Activated B cell treated with CpG ODN at 0.5 μM for 24 hours (primary cell): ENCODE results near the gene SPESP1. TPM values are rescaled to one million over a fixed set of nuclear protein-coding genes. Genes with fewer than 3 reads are reported as not detected.

Experiments used
- ATAC-seq: fragments of 200-7000 bp; cut with Tn5 transposase; one replicate; pipeline ENCODE4 v1.10.0; 2021; ENCODE audit warnings: low read depth, mild to moderate bottlenecking, moderate library complexity
- CTCF ChIA-PET: fragments of 350-600 bp; sonication (Branson Sonifier 250); formaldehyde crosslinking; loops from one replicate; lab custom pipeline; 2021; ENCODE audit warnings: antibody characterized with exemption; lab: Charles Lee
- POLR2A ChIA-PET: fragments of 350-600 bp; sonication (Branson Sonifier 250); formaldehyde crosslinking; loops from one replicate; lab custom pipeline; 2021; ENCODE audit warnings: antibody characterized with exemption; lab: Charles Lee
- DNase-seq: peaks from one replicate; pipeline ENCODE4 v3.0.0; 2022
- H3K27ac Mint-ChIP-seq: one replicate; pipeline ENCODE4 v1.8.0; 2020; ENCODE audit warnings: mixed read lengths
- H3K27me3 Mint-ChIP-seq: one replicate; pipeline ENCODE4 v1.8.0; 2021; ENCODE audit warnings: mixed read lengths
- H3K36me3 Mint-ChIP-seq: one replicate; pipeline ENCODE4 v1.8.0; 2021; ENCODE audit warnings: low read depth, mixed read lengths
- H3K4me1 Mint-ChIP-seq: one replicate; pipeline ENCODE4 v1.8.0; 2021; ENCODE audit warnings: mixed read lengths
- H3K4me3 Mint-ChIP-seq: one replicate; pipeline ENCODE4 v1.8.0; 2020; ENCODE audit warnings: mild to moderate bottlenecking, mixed read lengths
- H3K9me3 Mint-ChIP-seq: one replicate; pipeline ENCODE4 v1.8.0; 2020; ENCODE audit warnings: mixed read lengths
- intact Hi-C: fragments of 100-400 bp; cut with micrococcal nuclease; formaldehyde crosslinking; loops from one replicate; pipeline ENCODE4 v1.15.1; 2024
- total RNA-seq: library from RNA; stranded (reverse); gene quantifications from 2 replicates; pipeline ENCODE4 v1.2.3, GENCODE V29; 2022
- TF ChIP-seq, protein P1 (sequence below): fragments of 200-600 bp; IDR thresholded peaks from one replicate; pipeline ENCODE4 v1.8.0; 2022; ENCODE audit warnings: antibody characterized with exemption, mild to moderate bottlenecking

SPESP1 gene
- total RNA-seq, 1 donor from 2014 or later = 0.78 TPM

DNA sequence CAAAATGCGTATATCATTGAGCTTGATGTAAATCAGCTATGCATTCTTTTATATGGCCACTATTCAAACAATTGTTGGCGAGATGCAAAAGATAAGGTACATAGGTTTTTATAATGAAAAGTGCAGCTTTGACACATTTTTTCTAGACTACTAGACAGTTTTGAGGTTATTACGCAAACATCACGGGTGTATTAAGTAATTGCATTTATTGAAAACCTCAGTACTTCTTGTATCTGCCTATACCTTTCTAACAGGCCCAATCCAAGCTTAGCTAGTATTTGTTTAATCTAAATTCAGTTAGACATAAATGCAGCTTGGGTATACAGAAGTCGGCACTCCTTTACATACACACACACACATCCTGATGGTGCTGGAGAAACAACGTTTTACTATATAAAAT, 2.7 kb downstream of the SPESP1 start:
- H3K4me1 Mint-ChIP-seq = no peaks in the 10 kb centered on the region
- ChIA-PET POLR2A (no interaction called here), CTCF (interaction anchor here (1.0 kb wide), 1 partner anchor 9 kb away, joined by 3 read pairs; no protein-coding TSS in a partner anchor)
- H3K36me3 Mint-ChIP-seq = no peaks in the 10 kb centered on the region
- TF ChIP-seq, protein P1, sequence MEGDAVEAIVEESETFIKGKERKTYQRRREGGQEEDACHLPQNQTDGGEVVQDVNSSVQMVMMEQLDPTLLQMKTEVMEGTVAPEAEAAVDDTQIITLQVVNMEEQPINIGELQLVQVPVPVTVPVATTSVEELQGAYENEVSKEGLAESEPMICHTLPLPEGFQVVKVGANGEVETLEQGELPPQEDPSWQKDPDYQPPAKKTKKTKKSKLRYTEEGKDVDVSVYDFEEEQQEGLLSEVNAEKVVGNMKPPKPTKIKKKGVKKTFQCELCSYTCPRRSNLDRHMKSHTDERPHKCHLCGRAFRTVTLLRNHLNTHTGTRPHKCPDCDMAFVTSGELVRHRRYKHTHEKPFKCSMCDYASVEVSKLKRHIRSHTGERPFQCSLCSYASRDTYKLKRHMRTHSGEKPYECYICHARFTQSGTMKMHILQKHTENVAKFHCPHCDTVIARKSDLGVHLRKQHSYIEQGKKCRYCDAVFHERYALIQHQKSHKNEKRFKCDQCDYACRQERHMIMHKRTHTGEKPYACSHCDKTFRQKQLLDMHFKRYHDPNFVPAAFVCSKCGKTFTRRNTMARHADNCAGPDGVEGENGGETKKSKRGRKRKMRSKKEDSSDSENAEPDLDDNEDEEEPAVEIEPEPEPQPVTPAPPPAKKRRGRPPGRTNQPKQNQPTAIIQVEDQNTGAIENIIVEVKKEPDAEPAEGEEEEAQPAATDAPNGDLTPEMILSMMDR = no peak
- ATAC-seq = no peak
- H3K4me3 Mint-ChIP-seq = no peak overlapping the region
- no peak overlapping the region for H3K27ac Mint-ChIP-seq
- no peak for DNase-seq
- intact Hi-C loops = no loop called here
- H3K27me3 Mint-ChIP-seq = no peaks in the 10 kb centered on the region
- H3K9me3 Mint-ChIP-seq = no peaks in the 10 kb centered on the region

DNA sequence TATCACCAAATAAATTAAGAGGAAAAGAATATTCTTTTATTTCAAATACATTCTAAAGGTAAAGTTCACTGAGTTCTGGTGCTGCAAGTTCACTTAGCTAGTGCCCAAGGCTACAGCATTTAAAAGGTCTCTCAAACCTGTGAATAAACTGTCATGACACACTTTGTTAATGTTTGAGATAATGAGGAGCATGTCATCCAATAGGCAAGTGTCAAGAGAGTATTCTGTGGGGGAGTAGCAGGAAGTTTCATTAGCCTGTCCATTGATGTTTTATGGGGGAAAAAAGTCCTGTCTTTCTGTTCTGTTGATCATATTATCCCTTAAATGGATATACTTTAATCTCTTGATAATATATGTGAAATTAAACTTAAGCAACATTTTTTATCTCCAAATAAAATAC, 4.0 kb downstream of the SPESP1 start:
- peaks cover 5% of the 10 kb centered on the region for H3K27me3 Mint-ChIP-seq
- TF ChIP-seq, protein P1 = no peak
- intact Hi-C loops = no loop called here
- no peaks in the 10 kb centered on the region for H3K4me1 Mint-ChIP-seq
- no peaks in the 10 kb centered on the region for H3K9me3 Mint-ChIP-seq
- no peak for DNase-seq
- ATAC-seq = no peak
- CTCF ChIA-PET = no interaction called here
- no peak overlapping the region for H3K27ac Mint-ChIP-seq
- H3K36me3 Mint-ChIP-seq = no peaks in the 10 kb centered on the region
- POLR2A ChIA-PET = no interaction called here
- H3K4me3 Mint-ChIP-seq = no peak overlapping the region

DNA sequence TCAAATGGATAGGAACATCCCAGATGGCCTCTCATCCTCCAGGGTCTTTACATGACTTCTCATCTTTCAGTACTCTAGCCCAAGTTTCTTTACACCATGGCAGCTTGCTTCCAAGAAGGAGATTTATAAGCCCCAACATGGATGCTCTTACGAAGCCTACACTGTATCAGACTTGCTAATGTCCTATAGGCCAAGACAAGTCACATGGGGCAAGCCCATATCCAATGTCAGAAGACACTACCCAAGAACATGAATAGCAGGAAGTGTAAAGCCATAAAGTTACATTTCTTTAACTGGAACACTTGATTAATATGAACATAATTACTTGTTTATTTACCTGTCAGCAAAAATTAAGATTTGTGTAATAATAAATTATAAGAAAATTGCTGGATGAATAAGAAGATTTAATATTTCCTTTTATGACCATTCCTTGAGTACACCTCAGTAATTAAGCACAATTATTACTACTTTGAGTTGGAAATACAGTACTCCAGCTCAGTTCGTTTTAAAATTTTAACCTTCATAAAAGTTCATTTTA, 5.1 kb downstream of the SPESP1 start:
- Mint-ChIP-seq H3K27me3 (peaks cover 5% of the 10 kb centered on the region), H3K9me3 (no peaks in the 10 kb centered on the region), H3K36me3 (no peaks in the 10 kb centered on the region), H3K4me1 (no peaks in the 10 kb centered on the region), H3K4me3 (no peak overlapping the region), H3K27ac (no peak overlapping the region)
- intact Hi-C loops = no loop called here
- ChIA-PET CTCF (no interaction called here), POLR2A (no interaction called here)
- TF ChIP-seq, protein P1 = no peak
- DNase-seq (no peak), ATAC-seq (no peak)

DNA sequence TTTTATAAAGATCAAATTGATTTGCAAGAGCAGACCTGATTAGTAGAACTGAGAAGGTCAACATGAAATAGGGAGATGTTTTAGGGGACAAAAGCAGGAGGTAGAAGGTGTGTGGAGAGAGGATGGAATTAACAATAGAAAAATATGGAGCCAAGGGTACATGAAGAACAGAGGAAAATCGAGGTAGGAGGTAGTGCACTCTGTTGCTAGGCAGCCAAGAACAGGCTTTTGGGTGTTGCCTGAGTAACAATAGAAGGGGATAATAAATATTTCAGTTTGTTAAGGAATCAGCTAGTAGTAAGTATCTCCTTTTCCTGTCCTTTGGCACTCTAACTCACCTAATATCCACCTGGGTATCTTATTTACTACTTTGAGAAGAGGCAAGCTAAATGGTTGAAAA, 9.2 kb downstream of the SPESP1 start:
- no peaks in the 10 kb centered on the region for H3K9me3 Mint-ChIP-seq
- no peak overlapping the region for H3K27ac Mint-ChIP-seq
- H3K27me3 Mint-ChIP-seq = peaks cover 15% of the 10 kb centered on the region
- TF ChIP-seq, protein P1 = no peak
- intact Hi-C loops = no loop called here
- H3K36me3 Mint-ChIP-seq = no peaks in the 10 kb centered on the region
- ChIA-PET CTCF (no interaction called here), POLR2A (no interaction called here)
- ATAC-seq (no peak), DNase-seq (no peak)
- no peak overlapping the region for H3K4me3 Mint-ChIP-seq
- no peaks in the 10 kb centered on the region for H3K4me1 Mint-ChIP-seq

DNA sequence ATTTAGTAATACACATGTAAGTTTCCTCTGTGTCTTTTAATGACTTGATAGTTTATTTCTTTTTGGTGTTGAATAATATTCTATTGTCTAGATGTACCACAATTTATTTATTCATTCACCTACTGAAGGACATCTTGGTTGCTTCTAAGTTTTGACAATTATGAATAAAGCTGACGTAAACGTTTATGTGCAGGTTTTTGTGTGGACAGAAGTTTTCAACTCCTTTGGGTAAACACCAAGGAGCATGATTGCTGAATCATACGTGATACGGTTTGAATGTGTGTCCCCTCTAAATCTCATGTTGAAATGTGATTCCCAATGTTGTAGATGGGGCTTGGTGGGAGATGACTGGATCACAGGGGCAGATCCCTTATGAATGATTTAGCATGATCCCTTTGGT, 21.5 kb downstream of the SPESP1 start:
- TF ChIP-seq, protein P1 = no peak
- H3K27me3 Mint-ChIP-seq = peaks cover 11% of the 10 kb centered on the region

More for the DNA sequence above, 21.5 kb downstream of the SPESP1 start:
- H3K4me1 Mint-ChIP-seq = no peaks in the 10 kb centered on the region
- H3K4me3 Mint-ChIP-seq = no peak overlapping the region
- intact Hi-C loops = no loop called here
- H3K27ac Mint-ChIP-seq = no peak overlapping the region
- ChIA-PET POLR2A (no interaction called here), CTCF (no interaction called here)
- no peaks in the 10 kb centered on the region for H3K9me3 Mint-ChIP-seq
- no peaks in the 10 kb centered on the region for H3K36me3 Mint-ChIP-seq
- no peak for DNase-seq
- no peak for ATAC-seq
